K562 (cell line): ENCODE data around the gene SLC66A3.

Source experiments
- EZH2 ChIP-seq: IDR thresholded peaks from 2 replicates; pipeline ENCODE4 v1.6.1; 2012; ENCODE audit warnings: low read depth, mild to moderate bottlenecking, inconsistent platforms, low read length, borderline replicate concordance
- NCOA2 ChIP-seq, 2 experiments: fragments of 450-650 bp; IDR thresholded peaks; 2 replicates each; pipeline ENCODE4 v1.6.1; 2018; ENCODE audit warnings: mild to moderate bottlenecking in 2 of 2, moderate library complexity in 1 of 2; ENCODE audit not compliant: partially characterized antibody in 2 of 2
- TSC22D4 ChIP-seq: fragments of 450-650 bp; IDR thresholded peaks from 2 replicates; pipeline ENCODE4 v1.6.1; 2016; ENCODE audit warnings: missing genetic modification characterization, missing biosample characterization, control low read depth
- TF ChIP-seq, protein P1 (sequence below): fragments of 200-800 bp; sonication (Bioruptor generic); IDR thresholded peaks from 2 replicates; pipeline ENCODE4 v1.6.1; 2016; ENCODE audit warnings: missing genetic modification characterization, missing compliant biosample characterization
- TF ChIP-seq, protein P2 (sequence below): fragments of 450-650 bp; IDR thresholded peaks from 2 replicates; pipeline ENCODE4 v1.6.1; 2016
- TF ChIP-seq, protein P3 (sequence below): sonication (generic); formaldehyde crosslinking; IDR thresholded peaks from 2 replicates; pipeline ENCODE4 v1.5.0; 2020; ENCODE audit warnings: missing genetic modification reagents
- TF ChIP-seq, protein P4 (sequence below), 3 experiments: IDR thresholded peaks in 2 of 3; conservative IDR thresholded peaks in 1 of 3; 2 replicates each; pipeline ENCODE4 v1.5.1; 2011 to 2012; ENCODE audit warnings: low read length in 3 of 3, mild to moderate bottlenecking in 3 of 3, control low read depth in 2 of 3, improper control_type of control experiment in 1 of 3, inconsistent platforms in 1 of 3, low read depth in 1 of 3, mixed read lengths in 1 of 3, moderate library complexity in 1 of 3; ENCODE audit not compliant: insufficient read depth in 2 of 3
- TF ChIP-seq, protein P5 (sequence below): sonication (generic); formaldehyde crosslinking; IDR thresholded peaks from 2 replicates; pipeline ENCODE4 v1.8.0; 2022; ENCODE audit warnings: missing genetic modification reagents, mild to moderate bottlenecking, borderline replicate concordance

DNA sequence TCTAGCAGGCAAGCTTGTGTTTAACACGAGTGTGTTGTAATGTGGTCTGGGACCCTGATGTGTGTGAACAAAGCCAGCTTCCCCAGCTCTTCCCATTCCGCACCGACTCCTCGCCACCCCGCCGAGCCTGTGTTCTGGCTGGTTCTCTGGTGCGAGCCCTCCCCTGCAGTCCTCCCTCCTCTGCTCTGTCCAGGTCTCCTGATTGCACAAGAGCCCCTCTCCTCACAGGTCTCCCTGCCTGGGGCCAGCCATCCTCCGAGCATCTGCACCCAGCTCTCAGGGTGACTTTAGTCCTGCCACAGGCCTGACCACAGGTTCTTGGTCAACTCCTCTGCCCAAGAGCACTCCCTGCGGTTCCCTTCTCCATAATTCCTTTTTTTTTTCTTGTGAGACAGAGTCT lies 13.2 kb downstream of the SLC66A3 start:
- no peak for TF ChIP-seq EZH2
- TF ChIP-seq, protein P1, sequence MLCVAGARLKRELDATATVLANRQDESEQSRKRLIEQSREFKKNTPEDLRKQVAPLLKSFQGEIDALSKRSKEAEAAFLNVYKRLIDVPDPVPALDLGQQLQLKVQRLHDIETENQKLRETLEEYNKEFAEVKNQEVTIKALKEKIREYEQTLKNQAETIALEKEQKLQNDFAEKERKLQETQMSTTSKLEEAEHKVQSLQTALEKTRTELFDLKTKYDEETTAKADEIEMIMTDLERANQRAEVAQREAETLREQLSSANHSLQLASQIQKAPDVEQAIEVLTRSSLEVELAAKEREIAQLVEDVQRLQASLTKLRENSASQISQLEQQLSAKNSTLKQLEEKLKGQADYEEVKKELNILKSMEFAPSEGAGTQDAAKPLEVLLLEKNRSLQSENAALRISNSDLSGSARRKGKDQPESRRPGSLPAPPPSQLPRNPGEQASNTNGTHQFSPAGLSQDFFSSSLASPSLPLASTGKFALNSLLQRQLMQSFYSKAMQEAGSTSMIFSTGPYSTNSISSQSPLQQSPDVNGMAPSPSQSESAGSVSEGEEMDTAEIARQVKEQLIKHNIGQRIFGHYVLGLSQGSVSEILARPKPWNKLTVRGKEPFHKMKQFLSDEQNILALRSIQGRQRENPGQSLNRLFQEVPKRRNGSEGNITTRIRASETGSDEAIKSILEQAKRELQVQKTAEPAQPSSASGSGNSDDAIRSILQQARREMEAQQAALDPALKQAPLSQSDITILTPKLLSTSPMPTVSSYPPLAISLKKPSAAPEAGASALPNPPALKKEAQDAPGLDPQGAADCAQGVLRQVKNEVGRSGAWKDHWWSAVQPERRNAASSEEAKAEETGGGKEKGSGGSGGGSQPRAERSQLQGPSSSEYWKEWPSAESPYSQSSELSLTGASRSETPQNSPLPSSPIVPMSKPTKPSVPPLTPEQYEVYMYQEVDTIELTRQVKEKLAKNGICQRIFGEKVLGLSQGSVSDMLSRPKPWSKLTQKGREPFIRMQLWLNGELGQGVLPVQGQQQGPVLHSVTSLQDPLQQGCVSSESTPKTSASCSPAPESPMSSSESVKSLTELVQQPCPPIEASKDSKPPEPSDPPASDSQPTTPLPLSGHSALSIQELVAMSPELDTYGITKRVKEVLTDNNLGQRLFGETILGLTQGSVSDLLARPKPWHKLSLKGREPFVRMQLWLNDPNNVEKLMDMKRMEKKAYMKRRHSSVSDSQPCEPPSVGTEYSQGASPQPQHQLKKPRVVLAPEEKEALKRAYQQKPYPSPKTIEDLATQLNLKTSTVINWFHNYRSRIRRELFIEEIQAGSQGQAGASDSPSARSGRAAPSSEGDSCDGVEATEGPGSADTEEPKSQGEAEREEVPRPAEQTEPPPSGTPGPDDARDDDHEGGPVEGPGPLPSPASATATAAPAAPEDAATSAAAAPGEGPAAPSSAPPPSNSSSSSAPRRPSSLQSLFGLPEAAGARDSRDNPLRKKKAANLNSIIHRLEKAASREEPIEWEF (CRISPR knock-in tag): no peak
- TF ChIP-seq TSC22D4 (tag): no peak
- TF ChIP-seq, protein P2, sequence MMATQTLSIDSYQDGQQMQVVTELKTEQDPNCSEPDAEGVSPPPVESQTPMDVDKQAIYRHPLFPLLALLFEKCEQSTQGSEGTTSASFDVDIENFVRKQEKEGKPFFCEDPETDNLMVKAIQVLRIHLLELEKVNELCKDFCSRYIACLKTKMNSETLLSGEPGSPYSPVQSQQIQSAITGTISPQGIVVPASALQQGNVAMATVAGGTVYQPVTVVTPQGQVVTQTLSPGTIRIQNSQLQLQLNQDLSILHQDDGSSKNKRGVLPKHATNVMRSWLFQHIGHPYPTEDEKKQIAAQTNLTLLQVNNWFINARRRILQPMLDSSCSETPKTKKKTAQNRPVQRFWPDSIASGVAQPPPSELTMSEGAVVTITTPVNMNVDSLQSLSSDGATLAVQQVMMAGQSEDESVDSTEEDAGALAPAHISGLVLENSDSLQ: no peak
- TF ChIP-seq, protein P3, sequence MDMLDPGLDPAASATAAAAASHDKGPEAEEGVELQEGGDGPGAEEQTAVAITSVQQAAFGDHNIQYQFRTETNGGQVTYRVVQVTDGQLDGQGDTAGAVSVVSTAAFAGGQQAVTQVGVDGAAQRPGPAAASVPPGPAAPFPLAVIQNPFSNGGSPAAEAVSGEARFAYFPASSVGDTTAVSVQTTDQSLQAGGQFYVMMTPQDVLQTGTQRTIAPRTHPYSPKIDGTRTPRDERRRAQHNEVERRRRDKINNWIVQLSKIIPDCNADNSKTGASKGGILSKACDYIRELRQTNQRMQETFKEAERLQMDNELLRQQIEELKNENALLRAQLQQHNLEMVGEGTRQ (CRISPR knock-in tag): no peak
- TF ChIP-seq NCOA2 (IDR thresholded peaks at IDR 0.05; ENCODE audit: partially characterized antibody in 2 of 2): no peak
- TF ChIP-seq, protein P4, sequence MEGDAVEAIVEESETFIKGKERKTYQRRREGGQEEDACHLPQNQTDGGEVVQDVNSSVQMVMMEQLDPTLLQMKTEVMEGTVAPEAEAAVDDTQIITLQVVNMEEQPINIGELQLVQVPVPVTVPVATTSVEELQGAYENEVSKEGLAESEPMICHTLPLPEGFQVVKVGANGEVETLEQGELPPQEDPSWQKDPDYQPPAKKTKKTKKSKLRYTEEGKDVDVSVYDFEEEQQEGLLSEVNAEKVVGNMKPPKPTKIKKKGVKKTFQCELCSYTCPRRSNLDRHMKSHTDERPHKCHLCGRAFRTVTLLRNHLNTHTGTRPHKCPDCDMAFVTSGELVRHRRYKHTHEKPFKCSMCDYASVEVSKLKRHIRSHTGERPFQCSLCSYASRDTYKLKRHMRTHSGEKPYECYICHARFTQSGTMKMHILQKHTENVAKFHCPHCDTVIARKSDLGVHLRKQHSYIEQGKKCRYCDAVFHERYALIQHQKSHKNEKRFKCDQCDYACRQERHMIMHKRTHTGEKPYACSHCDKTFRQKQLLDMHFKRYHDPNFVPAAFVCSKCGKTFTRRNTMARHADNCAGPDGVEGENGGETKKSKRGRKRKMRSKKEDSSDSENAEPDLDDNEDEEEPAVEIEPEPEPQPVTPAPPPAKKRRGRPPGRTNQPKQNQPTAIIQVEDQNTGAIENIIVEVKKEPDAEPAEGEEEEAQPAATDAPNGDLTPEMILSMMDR (IDR thresholded peaks at IDR 0.05 in 2 of 3, conservative IDR thresholded peaks at IDR 0.05 in 1 of 3; ENCODE audit: insufficient read depth in 2 of 3, low read depth in 1 of 3, low read length in 3 of 3): no peak
- TF ChIP-seq, protein P5, sequence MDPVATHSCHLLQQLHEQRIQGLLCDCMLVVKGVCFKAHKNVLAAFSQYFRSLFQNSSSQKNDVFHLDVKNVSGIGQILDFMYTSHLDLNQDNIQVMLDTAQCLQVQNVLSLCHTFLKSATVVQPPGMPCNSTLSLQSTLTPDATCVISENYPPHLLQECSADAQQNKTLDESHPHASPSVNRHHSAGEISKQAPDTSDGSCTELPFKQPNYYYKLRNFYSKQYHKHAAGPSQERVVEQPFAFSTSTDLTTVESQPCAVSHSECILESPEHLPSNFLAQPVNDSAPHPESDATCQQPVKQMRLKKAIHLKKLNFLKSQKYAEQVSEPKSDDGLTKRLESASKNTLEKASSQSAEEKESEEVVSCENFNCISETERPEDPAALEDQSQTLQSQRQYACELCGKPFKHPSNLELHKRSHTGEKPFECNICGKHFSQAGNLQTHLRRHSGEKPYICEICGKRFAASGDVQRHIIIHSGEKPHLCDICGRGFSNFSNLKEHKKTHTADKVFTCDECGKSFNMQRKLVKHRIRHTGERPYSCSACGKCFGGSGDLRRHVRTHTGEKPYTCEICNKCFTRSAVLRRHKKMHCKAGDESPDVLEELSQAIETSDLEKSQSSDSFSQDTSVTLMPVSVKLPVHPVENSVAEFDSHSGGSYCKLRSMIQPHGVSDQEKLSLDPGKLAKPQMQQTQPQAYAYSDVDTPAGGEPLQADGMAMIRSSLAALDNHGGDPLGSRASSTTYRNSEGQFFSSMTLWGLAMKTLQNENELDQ: no peak
